DMS 273 (cell line): ENCODE data around the gene ARHGAP8.
A peak's percentile ranks its signal among the peaks of the same experiment; 100 is the strongest.
"Not testable (repeated sequence)": the region's sequence is repeated elsewhere in the genome, so short reads cannot be mapped to it uniquely, and the experiment has no call there.

ENCODE experiments used
- DNase-seq: peaks from one replicate; lab custom pipeline; 2025; ENCODE audit not compliant: unreplicated experiment; lab: John Stamatoyannopoulos, UW

Gene ARHGAP8

DNA sequence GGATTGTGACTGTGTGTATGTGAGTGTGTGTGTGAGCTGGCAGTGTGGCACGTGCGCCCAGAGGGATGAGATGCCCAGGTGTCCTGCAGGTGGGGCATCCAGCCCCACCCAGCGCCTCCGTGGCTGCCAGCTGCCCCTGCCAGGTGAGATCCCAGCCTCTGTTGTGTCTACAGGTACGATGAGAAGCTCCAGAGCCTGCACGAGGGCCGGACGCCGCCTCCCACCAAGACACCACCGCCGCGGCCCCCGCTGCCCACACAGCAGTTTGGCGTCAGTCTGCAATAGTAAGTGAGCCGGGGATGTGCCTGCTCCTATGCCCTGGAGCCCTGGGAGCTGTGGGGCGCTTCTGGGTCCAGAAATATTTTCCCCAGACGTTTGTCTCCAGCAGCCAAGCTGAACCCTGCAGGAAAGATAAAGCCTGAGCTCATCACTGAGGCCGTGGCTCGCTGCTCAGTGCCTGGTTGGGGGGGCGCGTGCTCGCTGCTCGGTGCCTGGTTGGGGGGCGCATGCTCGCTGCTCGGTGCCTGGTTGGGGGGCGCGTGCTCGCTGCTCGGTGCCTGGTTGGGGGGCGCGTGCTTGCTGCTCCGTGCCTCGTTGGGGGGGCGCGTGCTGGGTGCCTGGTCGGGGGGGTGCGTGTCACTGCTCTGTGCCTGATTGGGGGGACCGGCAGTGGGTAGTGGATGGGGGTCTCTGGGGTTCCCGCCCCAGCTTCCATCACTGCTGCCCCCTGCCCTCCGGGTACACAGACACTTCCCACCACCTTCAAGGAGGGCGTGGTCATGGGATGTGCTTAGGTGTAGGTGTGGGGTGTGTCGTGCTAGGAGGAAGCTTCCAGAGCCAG, 73.2 kb downstream of the ARHGAP8 start:
- DNase-seq: no peak

DNA sequence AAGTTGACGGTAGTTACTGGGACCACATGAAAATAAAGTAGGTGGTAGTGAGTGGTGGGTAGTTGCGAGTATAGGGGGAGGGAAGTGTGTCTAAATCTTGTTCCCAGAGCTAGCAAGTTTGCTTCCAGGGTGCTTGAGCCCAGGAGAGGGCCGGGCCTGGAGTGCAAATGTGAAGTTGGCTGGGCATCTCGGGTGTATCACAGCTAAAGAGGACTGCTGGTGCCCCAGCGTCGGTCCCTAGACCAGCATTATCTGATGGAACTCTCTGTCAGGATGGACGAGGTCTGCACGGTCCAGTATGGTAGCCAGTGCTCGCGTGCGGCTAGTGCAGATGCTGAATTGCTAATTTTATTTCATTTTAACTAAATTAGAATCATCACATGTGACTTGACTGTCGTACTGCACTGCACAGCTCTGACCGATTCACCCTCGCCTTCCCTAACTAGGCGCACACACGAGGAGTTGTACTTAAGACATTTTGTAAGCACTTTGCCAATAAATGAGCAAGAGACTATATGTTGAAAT, 75.4 kb downstream of the ARHGAP8 start:
- DNase-seq: no peak

DNA sequence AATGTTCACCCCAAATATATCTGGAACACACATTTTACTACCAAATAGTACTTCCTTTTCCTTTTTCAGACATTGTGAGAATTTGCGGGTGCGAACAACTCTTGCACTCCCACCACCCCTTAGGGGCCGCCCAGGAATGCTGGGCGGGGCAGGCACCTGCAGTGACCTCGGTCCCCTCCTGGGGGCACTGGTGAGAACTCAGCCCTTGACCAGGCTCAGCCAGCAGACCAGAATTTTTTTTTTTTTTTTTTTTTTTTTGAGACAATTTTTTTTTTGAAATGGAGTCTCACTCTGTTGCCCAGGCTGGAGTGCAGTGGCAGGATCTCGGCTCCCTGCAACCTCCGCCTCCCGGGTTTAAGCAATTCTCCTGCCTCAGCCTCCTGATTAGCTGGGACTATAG, 75.8 kb downstream of the ARHGAP8 start:
- peak; percentile 34 for DNase-seq

DNA sequence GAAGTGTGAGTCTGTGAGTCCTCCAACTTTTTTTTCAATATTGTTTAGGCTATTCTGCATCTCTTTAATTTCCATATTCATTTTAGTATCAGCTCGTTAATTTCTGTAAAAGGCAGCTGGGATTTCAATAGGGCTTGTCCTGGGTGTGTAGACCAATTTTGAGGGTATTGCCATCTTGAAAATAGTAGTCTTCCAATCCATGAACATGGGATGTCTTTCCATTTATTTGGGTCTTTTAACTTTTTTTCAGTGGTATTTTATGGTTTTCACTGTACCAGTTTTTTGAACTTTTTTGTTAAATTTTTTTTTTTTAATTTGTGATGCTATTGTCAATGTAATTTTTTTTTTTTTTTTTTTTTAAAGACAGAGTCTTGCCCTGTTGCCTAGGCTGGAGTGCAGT, 79.5 kb downstream of the ARHGAP8 start:
- no peak for DNase-seq

DNA sequence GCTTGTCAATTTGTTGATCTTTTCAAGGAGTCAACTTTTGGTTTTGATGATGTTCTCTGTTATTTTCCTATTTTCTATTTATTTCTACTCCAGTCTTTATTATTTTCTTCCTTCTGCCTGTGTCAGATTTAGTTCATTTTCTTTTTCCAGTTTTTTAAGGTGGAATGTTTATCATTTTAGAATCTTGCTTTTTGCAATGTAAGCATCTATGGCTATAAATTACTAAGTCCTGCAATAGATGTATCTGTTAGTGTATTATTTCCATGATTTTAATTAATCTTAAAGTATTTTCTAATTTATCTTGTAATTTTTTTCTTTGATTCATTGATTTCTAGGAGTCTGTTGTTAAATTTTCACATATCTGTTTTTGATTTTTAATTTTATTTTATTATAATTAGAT, 81.7 kb downstream of the ARHGAP8 start:
- DNase-seq: no peak

DNA sequence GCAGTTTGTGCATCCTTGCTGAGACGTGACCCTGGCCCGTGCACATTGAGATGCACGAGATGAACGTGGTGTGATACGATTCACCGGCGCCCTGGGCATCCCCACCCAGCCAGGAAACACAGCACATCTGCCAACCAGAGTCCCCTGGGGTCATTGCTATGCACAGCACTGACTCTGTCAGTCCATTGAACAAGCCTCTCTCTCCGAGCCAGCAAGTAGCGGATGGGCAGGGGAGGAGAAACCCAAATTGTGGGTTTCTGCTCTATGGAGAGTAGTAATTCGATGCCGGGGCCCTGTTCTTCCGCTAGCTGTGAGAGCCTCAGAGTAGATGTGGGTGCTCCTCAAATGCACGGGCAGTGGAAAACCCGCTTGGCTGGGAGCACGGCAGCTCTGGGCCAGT, 85.1 kb downstream of the ARHGAP8 start:
- DNase-seq: no peak

DNA sequence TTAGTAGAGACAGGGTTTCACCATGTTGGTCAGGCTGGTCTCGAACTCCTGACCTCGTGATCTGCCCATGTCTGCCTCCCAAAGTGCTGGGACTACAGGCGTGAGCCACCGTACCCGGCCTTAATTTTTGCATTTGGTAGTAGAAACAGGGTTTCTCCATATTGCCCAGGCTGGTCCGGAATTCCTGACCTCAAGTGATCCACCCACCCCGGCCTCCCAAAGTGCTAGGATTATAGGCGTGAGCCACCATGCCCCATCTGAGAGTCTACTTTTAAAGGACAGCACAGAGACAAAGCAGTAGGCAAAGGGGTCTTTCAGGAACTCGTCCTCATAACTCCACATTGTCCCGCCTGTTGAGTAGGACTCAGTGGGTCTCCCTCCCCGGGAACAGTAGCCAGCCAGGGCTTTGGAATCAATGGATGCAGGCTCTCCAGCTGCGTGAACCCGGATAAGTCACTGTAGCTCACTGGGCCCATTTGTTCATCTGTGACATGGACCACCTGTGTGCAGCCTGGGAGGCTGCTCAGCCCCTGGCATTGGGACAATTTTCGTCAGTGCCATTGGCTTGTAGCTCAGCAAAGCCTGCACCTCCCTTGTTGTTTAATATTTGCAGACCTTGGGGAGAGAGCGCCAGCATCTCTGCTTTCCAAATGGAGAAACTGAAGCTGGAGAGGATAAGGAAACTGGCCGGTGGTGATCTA, 86.1 kb downstream of the ARHGAP8 start:
- DNase-seq: no peak

DNA sequence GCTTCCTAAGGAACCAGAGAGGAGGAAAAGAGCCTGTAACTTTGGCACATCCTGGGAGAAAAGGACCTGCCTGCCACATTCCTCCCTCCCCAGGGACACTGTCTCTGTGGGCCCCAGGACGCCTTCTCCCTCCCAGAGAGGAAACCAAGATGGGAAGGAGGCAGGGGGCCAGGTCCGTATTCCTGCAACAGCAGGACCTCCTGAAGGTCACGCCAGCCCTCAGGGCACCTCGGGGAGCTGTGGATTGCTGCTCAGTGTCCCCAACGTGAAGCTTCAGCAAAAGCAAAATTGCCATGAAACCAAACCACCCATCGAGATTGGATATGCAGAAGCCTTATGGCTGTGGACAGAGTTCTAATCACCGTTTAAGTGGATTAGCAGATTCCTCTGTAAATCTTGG, 86.7 kb downstream of the ARHGAP8 start:
- no peak for DNase-seq

DNA sequence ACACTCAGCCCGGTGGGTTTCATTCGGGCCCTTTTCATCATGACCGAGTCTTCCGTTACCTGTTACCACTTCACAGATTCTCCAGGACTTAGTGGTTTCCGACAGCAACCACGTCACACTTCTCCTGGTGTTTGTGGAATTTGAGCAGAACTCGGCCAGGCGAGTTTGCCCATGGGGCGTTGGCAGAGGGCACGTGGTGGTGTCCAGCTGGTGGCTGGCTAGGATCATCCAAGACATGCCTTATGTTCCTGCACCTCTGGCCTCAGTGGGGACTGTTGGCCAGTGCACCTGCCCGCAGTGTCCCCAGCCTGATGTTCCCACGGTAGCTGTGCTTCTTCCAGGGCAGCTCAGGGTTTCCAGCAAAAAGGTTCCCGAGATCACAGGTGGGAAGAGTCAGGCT, 87.3 kb downstream of the ARHGAP8 start:
- no peak for DNase-seq

DNA sequence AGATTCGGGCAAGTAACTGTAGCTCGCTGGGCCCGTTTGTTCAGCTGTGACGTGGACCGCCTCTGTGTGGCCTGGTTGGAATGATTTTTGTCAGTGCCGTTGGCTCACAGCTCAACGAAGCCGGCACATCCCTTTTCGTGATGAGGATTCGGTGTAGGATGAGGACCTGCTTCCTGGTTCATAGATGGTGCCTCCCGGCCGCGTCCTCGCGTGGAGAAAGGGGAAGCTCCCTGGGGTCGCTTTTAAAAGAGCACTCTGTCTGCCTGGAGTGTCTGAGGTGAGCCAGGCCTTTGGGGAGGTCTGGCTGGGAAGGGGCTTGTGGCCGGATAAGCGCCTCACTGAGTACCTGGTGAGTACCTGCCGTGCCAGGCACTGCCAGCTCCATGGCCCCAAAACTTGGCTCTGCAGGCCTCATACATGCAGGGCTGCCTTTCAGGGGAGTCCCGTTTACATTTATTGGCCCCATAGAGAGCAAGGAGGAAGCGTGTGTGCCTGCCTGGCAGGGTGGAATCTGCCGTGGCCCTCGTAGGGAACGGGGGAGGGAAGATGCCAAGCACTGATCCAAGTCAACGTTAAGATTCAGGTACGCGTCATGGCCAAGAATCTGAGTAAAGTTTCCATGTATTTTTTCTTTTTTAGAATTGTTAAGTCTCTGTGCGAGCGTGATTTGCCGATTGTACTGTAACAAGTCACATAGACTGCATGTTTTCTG, 88.4 kb downstream of the ARHGAP8 start:
- DNase-seq: no peak

DNA sequence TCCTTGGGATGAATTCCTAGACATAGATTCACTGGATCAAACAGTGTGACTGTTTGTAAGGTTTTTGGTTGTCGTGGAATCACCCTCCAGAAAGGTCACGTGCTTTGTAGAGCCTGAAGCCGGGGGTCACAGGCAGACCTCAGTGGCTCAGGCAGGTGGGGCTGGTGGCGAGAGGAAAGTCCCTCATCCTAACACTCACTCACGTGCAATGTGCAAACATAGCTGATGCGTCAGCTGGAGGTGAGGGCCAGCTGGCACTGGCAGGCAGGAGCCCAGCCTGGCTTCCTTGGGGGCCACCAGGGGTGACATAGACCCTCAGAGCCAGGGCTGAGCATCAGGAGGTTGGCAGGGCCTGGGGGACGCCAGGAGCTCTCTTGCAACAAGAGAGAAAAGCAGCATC, 90.0 kb downstream of the ARHGAP8 start:
- DNase-seq: no peak

DNA sequence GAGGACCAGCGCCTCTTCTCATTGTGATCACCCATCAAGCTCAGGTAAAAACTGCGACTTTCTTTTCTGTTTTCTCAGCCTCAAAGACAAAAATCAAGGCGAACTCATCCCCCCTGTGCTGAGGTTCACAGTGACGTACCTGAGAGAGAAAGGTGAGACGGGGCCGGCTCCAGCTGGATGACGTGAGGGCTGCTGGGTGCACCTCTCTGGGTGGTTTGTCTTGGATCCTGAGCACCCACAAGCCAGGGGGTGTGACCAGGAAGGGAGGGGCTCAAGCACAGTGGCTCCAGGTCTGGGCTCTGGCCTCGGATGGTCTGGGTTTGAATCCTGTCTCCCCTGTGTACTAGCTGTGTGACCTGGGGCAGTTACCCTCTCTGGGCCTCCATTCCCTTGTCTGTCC, 92.8 kb downstream of the ARHGAP8 start:
- no peak for DNase-seq

DNA sequence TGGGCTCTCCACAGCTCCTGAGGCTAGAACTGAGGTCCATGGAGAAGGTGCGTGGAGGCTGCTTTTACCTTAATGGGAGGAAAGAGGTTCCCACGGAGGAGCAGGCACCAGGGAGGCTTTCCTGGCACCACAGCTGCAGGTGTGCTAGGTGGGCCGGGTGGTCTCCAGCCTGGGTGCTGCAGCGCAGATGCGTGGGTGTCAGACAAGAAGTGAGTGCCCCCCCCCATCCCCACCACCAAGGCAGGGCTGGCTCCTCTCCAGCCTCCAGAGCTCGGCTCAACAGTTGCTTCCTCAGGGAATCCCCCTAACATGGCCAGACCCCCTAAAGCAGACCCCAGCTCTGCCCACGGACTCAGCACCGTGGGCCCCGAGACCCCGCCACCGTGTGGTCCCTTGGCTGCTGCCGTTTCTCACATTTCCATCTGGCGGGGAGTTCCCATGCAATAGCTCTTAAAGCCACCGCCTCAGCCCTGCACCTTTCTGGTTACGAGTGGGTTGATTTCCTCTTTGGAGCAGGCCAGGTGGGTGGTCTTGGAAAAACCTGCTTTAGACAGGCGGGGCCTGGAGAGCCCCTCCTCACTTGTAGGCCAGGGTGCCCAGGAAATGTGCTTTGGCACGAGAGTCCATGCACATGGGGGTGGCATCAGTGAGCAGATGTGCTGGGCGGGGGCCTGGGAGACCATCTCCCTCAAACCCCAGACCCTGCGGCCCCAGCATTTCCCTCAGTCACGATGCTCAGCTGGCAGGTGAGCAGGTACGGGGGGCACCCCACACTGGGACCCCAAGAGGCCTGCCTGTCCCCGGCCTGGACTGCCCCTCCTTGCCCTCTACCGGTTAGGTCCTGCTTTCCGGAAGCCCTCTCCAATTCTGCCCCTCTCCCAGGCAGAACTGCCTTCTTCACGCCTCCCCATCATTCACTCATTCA, 93.7 kb downstream of the ARHGAP8 start:
- no peak for DNase-seq

DNA sequence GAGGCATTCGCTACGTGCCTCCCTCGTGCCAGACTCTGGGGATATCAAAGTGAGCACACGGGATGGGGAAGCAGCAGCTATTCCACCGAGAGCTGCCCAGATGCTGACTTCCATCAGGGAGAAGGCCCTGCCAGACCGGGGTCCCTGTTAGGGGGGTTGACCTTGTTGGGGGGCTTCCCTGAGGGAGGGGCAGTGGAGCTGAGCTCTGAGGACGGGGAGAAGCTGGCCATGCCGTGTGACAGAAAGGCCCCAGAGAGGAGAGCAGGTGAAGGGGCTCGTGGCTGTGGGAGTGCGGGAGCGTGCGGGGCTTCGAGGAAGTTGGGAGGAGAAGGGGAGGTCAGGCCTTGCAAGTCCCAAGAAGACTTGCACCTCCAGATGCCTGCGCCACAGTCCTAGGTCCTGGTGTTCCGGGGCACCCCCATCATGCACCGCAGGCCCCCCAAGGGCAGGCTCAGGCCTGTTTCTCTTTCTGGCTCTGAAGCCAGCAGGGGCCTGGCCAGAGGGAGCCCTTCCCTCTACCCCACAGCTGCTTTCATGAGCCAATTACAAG, 94.4 kb downstream of the ARHGAP8 start:
- DNase-seq: no peak

DNA sequence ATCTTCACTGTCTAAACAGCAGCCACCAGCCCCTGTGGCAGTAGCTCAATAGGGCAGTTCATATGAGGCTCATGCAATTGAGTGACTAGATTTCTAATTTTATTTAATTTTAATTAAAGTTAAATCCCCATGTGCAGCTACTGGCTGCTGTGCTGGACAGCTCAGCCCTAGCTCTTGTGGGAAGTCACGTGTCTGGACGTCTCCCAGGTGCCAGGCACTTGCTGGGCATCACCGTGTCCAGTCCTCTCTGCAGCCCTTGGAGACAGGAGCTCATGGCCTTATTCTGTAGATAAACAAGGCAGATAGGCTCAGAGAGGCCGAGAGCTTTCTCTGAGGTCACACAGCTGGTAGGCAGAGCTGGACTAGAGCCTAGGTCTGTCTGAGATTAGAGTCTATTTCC, 95.0 kb downstream of the ARHGAP8 start:
- no peak for DNase-seq

DNA sequence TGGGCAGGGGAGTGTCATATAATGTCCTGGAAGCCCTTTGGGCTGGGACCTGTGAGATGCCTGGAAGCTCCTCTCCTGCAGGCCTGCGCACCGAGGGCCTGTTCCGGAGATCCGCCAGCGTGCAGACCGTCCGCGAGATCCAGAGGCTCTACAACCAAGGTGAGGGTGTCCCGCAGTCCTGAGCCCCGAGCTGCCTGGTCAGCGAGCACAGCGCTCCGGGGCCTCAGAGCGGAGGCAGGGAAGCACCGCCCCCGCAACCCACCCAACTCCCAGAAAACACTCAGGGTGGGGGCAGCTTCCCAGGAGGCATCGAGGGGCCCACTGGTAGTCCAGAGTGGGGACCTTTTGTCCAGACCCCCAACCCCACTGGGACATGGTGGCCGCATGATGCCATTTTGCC, 95.5 kb downstream of the ARHGAP8 start:
- DNase-seq: no peak

DNA sequence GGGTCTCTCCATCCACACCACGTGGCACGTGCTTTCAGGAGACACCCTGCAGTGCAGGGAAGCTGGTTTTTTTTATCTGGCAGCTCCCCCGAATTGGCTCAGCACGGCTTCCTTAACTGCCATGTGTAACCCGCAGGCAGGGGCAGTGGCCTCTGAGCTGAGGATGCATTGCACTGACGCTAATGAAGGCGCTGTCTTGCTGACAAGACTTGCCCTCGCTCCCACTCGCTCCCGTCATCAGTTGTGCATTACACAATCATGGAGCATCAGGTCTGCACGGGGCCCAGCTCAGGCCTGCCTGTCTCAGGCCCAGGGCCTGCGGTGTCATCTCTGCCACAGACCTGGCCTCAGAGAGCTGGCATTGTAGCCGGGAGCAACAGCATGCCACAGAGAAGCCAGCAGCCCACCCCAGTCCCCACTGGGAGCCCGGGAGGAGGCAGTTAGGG, 95.9 kb downstream of the ARHGAP8 start:
- DNase-seq: no peak

DNA sequence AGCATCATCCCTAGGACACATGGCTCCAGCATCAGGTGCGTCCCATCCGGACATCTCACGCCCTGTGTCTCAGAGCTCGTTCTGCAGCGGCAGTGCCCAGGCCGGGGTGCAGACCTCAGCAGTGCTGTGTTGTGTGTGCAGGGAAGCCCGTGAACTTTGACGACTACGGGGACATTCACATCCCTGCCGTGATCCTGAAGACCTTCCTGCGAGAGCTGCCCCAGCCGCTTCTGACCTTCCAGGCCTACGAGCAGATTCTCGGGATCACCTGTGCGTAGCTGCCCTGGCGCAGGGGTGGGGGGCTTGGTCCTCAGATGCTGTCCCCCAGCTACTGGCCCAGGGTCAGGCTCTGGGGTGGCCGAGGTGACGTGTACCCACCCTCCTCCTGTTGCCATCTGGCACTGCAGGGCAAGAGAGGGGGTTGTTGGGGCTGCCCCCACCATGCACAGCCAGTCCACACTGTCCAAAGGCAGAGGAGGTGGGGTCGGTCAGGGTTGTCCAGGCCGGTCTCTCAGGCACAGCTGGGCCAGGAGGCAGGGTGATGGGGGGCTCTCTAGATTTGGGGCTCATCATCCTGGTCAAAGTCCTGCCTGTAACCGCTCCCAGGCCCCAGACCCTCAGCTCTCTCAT, 96.5 kb downstream of the ARHGAP8 start:
- no peak for DNase-seq

DNA sequence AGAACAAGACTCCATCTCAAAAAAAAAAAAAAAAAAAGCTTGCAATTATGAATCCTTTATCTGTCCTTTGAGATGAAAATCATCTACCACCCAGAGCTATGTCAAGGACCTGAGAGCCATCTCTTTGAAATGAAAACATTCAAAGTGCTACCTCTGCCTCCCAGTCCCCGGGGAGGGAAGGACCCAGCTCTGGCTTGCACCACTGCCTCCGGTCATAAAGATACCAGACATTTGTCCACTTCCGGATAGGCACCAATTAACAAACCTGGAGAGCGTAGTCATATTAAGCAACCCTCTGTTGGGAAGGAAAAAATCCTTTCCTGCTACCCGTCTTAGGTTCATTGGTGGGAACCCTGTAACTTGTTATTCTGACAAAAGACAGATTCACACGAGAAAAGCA, 98.6 kb downstream of the ARHGAP8 start:
- DNase-seq: no peak

DNA sequence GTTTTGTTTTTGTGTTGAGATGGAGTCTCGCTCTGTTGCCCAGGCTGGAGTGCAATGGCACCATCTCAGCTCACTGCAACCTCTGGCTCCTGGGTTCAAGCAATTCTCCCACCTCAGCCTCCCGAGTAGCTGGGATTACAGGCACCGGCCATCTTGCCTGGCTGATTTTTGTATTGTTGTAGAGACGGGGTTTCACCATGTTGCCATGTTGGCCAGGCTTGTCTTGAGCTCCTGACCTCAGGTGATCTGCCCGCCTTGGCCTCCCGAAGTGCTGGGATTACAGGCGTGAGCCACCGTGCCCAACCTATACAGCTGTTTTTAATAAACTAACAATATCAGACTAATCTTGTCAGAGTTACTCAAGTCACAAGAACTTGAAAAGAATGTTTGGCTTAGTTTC, 102.3 kb downstream of the ARHGAP8 start:
- not testable (repeated sequence) for DNase-seq
